GM12874 (cell line): ENCODE data around the gene ZER1.

Experiments used
- CTCF ChIP-seq: IDR thresholded peaks from 2 replicates; pipeline ENCODE4 v1.5.1; 2011; ENCODE audit warnings: low read depth, mild to moderate bottlenecking, control low read depth, low read length, moderate library complexity; ENCODE audit not compliant: insufficient read depth

Gene ZER1

GRCh38 chr9:128785427-128785826 lies 13.7 kb upstream of the ZER1 start:
- TF ChIP-seq CTCF = no peak

- TF ChIP-seq CTCF = no peak
These were observed 10.9 kb upstream of the ZER1 start for GRCh38 chr9:128782669-128783068.

- TF ChIP-seq CTCF = no peak
These were observed 9.7 kb upstream of the ZER1 start for GRCh38 chr9:128781187-128782070.

- no peak for TF ChIP-seq CTCF
These were observed 3.1 kb upstream of the ZER1 start for GRCh38 chr9:128774804-128775203.

- no peak for TF ChIP-seq CTCF
These were observed 1.3 kb upstream of the ZER1 start for GRCh38 chr9:128773049-128773448.

GRCh38 chr9:128771094-128771721 lies 519 bp downstream of the ZER1 start:
- TF ChIP-seq CTCF = no peak

GRCh38 chr9:128770286-128771030 lies 1.3 kb downstream of the ZER1 start:
- TF ChIP-seq CTCF = no peak
